Astrocyte (in vitro differentiated cells and primary cell): ENCODE results near the gene MAGI3. TPM values are rescaled to one million over a fixed set of nuclear protein-coding genes. Genes with fewer than 3 reads are reported as not detected.

Experiments used
- DNase-seq: peaks from one replicate; pipeline ENCODE4 v3.0.0-alpha.2; 2010; ENCODE audit warnings: low read depth
- FAIRE-seq: peaks from 2 replicates; lab custom pipeline; 2011; peaks lifted over from hg19 to GRCh38; lab: Jason Lieb, UNC
- H2AFZ ChIP-seq: 2 replicates; pipeline ENCODE4 v1.6.0; 2012; ENCODE audit warnings: low read depth, low read length, inconsistent platforms
- H3K27ac ChIP-seq: 2 replicates; pipeline ENCODE4 v1.5.1; 2011; ENCODE audit warnings: low read depth, low read length, inconsistent platforms
- H3K27me3 ChIP-seq: 2 replicates; pipeline ENCODE4 v1.6.0; 2011; ENCODE audit warnings: low read length, inconsistent platforms; ENCODE audit not compliant: insufficient read depth
- H3K36me3 ChIP-seq: 2 replicates; pipeline ENCODE4 v1.5.1; 2011; ENCODE audit warnings: low read length, inconsistent platforms; ENCODE audit not compliant: insufficient read depth
- H3K4me1 ChIP-seq: 2 replicates; pipeline ENCODE4 v1.5.1; 2011; ENCODE audit warnings: low read length, inconsistent platforms; ENCODE audit not compliant: insufficient read depth
- H3K4me2 ChIP-seq: 2 replicates; pipeline ENCODE4 v1.6.0; 2012; ENCODE audit warnings: low read length, inconsistent platforms
- H3K4me3 ChIP-seq: 2 replicates; pipeline ENCODE4 v1.5.1; 2011; ENCODE audit warnings: low read depth, mild to moderate bottlenecking, low read length, inconsistent platforms; ENCODE audit not compliant: insufficient read depth
- H3K79me2 ChIP-seq: 2 replicates; pipeline ENCODE4 v1.6.0; 2012; ENCODE audit warnings: mild to moderate bottlenecking, low read length, inconsistent platforms; ENCODE audit not compliant: insufficient read depth
- H3K9ac ChIP-seq: 2 replicates; pipeline ENCODE4 v1.6.0; 2012; ENCODE audit warnings: mild to moderate bottlenecking, low read length, inconsistent platforms
- H3K9me3 ChIP-seq: 2 replicates; pipeline ENCODE4 v1.5.1; 2012; ENCODE audit warnings: low read depth, mild to moderate bottlenecking, low read length, inconsistent platforms; ENCODE audit not compliant: insufficient read depth
- H4K20me1 ChIP-seq: 2 replicates; pipeline ENCODE4 v1.6.0; 2012; ENCODE audit warnings: low read length, inconsistent platforms; ENCODE audit not compliant: insufficient read depth
- H3K27ac Mint-ChIP-seq: one replicate; pipeline ENCODE4 v1.8.0; 2021; ENCODE audit warnings: mild to moderate bottlenecking, mixed read lengths; ENCODE audit not compliant: unreplicated experiment
- H3K27me3 Mint-ChIP-seq: one replicate; pipeline ENCODE4 v1.8.0; 2021; ENCODE audit warnings: low read depth, mixed read lengths; ENCODE audit not compliant: unreplicated experiment
- H3K36me3 Mint-ChIP-seq: one replicate; pipeline ENCODE4 v1.8.0; 2021; ENCODE audit warnings: low read depth, mixed read lengths; ENCODE audit not compliant: unreplicated experiment
- H3K4me1 Mint-ChIP-seq: one replicate; pipeline ENCODE4 v1.8.0; 2021; ENCODE audit warnings: low read depth, mixed read lengths; ENCODE audit not compliant: unreplicated experiment
- H3K4me3 Mint-ChIP-seq: one replicate; pipeline ENCODE4 v1.8.0; 2021; ENCODE audit warnings: mild to moderate bottlenecking, moderate library complexity, mixed read lengths; ENCODE audit not compliant: unreplicated experiment
- H3K9me3 Mint-ChIP-seq: one replicate; pipeline ENCODE4 v1.8.0; 2021; ENCODE audit warnings: mild to moderate bottlenecking, mixed read lengths; ENCODE audit not compliant: unreplicated experiment
- EZH2 ChIP-seq: IDR thresholded peaks from 2 replicates; pipeline ENCODE4 v1.6.1; 2012; ENCODE audit warnings: mild to moderate bottlenecking, low read length, inconsistent platforms; ENCODE audit not compliant: insufficient read depth
- total RNA-seq: library from RNA; stranded (reverse); gene quantifications from 2 replicates; pipeline ENCODE4 v1.2.1, GENCODE V29; 2021
- TF ChIP-seq, protein P1 (sequence below): IDR thresholded peaks from 2 replicates; pipeline ENCODE4 v1.5.1; 2011; ENCODE audit warnings: low read depth, mild to moderate bottlenecking, inconsistent platforms, low read length, moderate library complexity; ENCODE audit not compliant: insufficient read depth

MAGI3 gene
- total RNA-seq, 1 donor from 2014 or later, result 16.5 TPM

- no peak for FAIRE-seq
Measured at GRCh38 chr1:113670650-113671049, 280.3 kb downstream of the MAGI3 start.

DNA sequence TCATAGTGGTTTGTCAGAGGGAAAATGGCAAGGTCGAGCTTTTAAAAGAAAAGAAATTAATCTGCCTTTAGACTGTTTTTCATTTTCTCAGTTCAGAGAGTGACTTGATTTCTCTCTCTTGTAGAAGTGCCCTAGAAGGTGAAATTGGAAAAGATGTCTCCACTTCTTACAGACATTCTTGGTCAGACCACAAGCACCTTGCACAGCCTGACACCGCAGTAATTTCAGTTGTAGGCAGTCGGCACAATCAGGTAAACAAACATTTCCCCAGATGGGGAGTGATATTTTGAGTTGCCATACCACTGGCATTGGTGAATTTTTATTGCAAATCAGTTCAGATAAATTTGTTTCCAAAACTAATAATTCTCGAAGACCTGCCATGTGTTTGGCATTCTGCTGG, 282.2 kb downstream of the MAGI3 start:
- H3K27ac Mint-ChIP-seq, result no peak overlapping the region
- TF ChIP-seq, protein P1, sequence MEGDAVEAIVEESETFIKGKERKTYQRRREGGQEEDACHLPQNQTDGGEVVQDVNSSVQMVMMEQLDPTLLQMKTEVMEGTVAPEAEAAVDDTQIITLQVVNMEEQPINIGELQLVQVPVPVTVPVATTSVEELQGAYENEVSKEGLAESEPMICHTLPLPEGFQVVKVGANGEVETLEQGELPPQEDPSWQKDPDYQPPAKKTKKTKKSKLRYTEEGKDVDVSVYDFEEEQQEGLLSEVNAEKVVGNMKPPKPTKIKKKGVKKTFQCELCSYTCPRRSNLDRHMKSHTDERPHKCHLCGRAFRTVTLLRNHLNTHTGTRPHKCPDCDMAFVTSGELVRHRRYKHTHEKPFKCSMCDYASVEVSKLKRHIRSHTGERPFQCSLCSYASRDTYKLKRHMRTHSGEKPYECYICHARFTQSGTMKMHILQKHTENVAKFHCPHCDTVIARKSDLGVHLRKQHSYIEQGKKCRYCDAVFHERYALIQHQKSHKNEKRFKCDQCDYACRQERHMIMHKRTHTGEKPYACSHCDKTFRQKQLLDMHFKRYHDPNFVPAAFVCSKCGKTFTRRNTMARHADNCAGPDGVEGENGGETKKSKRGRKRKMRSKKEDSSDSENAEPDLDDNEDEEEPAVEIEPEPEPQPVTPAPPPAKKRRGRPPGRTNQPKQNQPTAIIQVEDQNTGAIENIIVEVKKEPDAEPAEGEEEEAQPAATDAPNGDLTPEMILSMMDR, result no peak
- no peak for TF ChIP-seq EZH2
- H3K4me3 Mint-ChIP-seq, result no peak overlapping the region
- peaks cover 6% of the 10 kb centered on the region for H3K36me3 Mint-ChIP-seq
- H3K4me3 ChIP-seq, result no peak overlapping the region
- H3K4me1 Mint-ChIP-seq, result peaks cover 2% of the 10 kb centered on the region
- H3K36me3 ChIP-seq, result no peaks in the 10 kb centered on the region
- H4K20me1 ChIP-seq, result no peaks in the 10 kb centered on the region
- no peak overlapping the region for H3K9ac ChIP-seq
- no peaks in the 10 kb centered on the region for H3K27me3 ChIP-seq
- FAIRE-seq, result no peak
- H2AFZ ChIP-seq, result no peak overlapping the region
- no peaks in the 10 kb centered on the region for H3K9me3 ChIP-seq
- H3K79me2 ChIP-seq, result no peaks in the 10 kb centered on the region
- no peaks in the 10 kb centered on the region for H3K9me3 Mint-ChIP-seq
- no peak for DNase-seq
- peaks cover 2% of the 10 kb centered on the region for H3K4me1 ChIP-seq
- no peaks in the 10 kb centered on the region for H3K27me3 Mint-ChIP-seq
- H3K4me2 ChIP-seq, result no peak overlapping the region
- no peak overlapping the region for H3K27ac ChIP-seq

More at GRCh38 chr1:113670650-113671049, 280.3 kb downstream of the MAGI3 start:
- no peak overlapping the region for H3K9ac ChIP-seq
- no peaks in the 10 kb centered on the region for H3K4me1 Mint-ChIP-seq
- no peaks in the 10 kb centered on the region for H3K4me1 ChIP-seq
- H3K27me3 ChIP-seq, result no peaks in the 10 kb centered on the region
- no peaks in the 10 kb centered on the region for H3K79me2 ChIP-seq
- H3K4me3 Mint-ChIP-seq, result no peak overlapping the region
- DNase-seq, result no peak
- H3K36me3 ChIP-seq, result no peaks in the 10 kb centered on the region
- H3K27ac ChIP-seq, result no peak overlapping the region
- no peaks in the 10 kb centered on the region for H3K27me3 Mint-ChIP-seq
- H3K4me3 ChIP-seq, result no peak overlapping the region
- TF ChIP-seq, protein P1, result no peak
- no peak for TF ChIP-seq EZH2
- H3K36me3 Mint-ChIP-seq, result peaks cover 14% of the 10 kb centered on the region
- H3K9me3 Mint-ChIP-seq, result peaks cover 2% of the 10 kb centered on the region
- peak overlapping the region; percentile 54 for H3K27ac Mint-ChIP-seq
- H2AFZ ChIP-seq, result no peak overlapping the region
- no peaks in the 10 kb centered on the region for H4K20me1 ChIP-seq
- no peaks in the 10 kb centered on the region for H3K9me3 ChIP-seq
- H3K4me2 ChIP-seq, result no peak overlapping the region

DNA sequence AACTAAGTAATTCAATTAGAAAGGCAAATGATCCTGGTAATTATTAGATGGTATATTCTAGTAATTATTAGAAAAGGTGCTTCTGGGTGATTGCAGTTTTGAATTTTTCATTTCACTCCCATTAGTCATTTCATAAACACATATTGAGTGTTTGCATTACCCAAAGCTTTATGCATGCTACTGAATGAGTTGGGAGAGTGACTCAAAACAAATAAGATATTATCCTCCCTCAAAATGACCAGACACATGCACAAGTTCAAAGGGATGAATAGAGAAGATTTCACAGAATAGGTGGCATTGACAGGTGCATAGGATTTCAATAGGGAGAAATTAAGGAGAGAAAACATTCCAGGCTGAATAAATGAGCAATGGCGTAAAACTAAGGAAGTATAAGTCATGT, 284.3 kb downstream of the MAGI3 start:
- peaks cover 6% of the 10 kb centered on the region for H3K36me3 Mint-ChIP-seq
- Histone ChIP-seq H2AFZ (no peak overlapping the region), H3K4me1 (peaks cover 2% of the 10 kb centered on the region), H3K4me2 (no peak overlapping the region), H3K4me3 (no peak overlapping the region), H3K27ac (no peak overlapping the region), H3K79me2 (no peaks in the 10 kb centered on the region), H3K9ac (no peak overlapping the region), H3K9me3 (no peaks in the 10 kb centered on the region), H3K36me3 (no peaks in the 10 kb centered on the region), H4K20me1 (no peaks in the 10 kb centered on the region), H3K27me3 (no peaks in the 10 kb centered on the region)
- DNase-seq (no peak), FAIRE-seq (no peak)
- H3K4me3 Mint-ChIP-seq, result no peak overlapping the region
- H3K27ac Mint-ChIP-seq, result no peak overlapping the region
- H3K9me3 Mint-ChIP-seq, result no peaks in the 10 kb centered on the region
- peaks cover 6% of the 10 kb centered on the region for H3K4me1 Mint-ChIP-seq
- H3K27me3 Mint-ChIP-seq, result no peaks in the 10 kb centered on the region
- TF ChIP-seq EZH2, result no peak
- TF ChIP-seq, protein P1, result no peak
